K562 treated with DMSO at 1 percent for 4 hours (cell line): ENCODE results near the gene WDTC1. TPM values are rescaled to one million over a fixed set of nuclear protein-coding genes. Genes with fewer than 3 reads are reported as not detected.

ENCODE experiments used
- total RNA-seq: library from RNA; unstranded; fragments of 300-600 nt; gene quantifications from 2 replicates; pipeline ENCODE4 v1.2.3, GENCODE V29; 2022; ENCODE audit not compliant: insufficient read depth

The WDTC1 gene, protein sequence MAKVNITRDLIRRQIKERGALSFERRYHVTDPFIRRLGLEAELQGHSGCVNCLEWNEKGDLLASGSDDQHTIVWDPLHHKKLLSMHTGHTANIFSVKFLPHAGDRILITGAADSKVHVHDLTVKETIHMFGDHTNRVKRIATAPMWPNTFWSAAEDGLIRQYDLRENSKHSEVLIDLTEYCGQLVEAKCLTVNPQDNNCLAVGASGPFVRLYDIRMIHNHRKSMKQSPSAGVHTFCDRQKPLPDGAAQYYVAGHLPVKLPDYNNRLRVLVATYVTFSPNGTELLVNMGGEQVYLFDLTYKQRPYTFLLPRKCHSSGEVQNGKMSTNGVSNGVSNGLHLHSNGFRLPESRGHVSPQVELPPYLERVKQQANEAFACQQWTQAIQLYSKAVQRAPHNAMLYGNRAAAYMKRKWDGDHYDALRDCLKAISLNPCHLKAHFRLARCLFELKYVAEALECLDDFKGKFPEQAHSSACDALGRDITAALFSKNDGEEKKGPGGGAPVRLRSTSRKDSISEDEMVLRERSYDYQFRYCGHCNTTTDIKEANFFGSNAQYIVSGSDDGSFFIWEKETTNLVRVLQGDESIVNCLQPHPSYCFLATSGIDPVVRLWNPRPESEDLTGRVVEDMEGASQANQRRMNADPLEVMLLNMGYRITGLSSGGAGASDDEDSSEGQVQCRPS
- total RNA-seq = 48.0 and 48.9 TPM in 2 replicates

DNA sequence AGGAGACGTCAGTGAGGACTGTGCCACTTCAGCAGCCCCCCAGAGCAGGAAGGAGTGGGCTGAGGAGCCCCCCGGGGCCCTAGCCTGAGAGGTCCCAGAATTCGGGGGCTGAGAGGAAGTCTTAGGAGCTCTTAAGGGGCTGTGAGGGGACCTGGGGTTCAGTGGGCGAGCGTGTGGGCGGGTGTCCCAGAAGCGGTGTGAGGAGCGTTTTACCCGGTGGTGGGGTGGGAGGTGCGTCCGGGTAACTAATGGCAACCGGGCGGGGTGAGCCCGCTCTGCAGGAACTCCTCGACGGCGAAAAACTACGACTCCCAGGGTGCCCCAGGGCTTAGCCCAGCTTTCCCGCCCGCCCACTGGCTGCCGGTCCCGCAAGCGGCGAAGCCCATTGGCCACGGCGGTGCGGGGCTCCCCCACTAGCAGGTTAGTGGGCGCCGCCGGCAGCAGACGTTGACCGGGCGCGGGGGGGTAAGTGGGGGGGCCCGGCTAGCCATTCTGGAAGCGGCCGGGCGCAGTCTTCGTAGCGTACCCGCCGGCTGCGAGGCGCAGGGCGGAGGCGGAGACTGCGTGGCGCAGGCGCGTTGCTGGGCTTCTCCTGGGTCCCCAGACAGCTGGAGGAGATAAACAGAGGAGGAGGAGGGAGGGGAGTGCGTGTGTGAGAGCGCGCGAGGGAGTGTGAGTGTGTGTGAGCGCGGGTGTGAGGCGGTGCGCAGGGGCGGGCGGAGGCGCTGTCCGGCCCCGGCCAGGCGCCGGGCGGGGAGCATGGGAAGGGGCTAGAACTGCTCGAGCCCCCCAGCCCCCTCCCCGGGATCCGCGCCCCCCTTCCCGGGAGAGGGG, at the start of gene WDTC1:
Gene WDTC1 (plus strand): TSS at position 584 of the 834 bp plus-strand sequence. CDS start 26,423 bp downstream, outside the sequence.

GRCh38 chr1:27321813-27322568, 87.6 kb downstream of the WDTC1 start, which contains the start of gene TMEM222:
Gene TMEM222 (plus strand): TSS chr1:27322163. CDS start chr1:27322198, 35 bp downstream.

DNA sequence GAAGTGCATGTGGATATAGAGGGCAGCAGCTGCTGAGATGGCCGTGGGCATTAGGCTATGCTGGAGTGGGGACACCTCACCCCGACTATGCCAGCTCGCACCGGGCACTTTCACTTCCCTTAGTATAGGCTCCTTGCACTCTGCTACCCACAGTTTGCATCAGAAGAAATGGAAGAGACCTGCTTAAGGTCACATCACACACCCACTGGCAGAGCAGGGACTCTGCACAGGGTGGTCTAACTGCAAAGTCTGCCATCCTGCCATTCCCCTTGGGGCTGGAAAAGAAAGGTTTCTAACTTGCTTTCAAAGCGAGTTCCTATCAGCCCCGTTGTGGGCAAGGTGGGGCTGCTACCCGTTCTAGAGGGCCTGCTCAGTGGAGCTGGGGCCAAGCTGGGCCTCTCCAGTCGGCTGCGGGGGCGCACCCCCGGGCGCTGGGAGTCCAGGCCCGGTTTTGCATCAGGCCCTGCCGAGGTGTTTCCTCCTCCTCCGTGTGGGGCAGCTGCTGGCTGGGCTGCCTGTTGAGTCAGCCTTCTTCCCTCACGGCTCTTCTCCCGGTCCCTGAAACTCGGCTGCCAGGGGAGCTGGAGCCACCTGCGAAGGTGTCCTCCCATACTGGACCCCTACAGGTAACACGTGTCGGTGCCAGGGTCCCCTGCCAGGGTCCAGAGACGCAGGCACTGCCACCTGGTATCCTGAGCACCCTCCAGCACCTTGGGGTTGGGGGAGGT, 107.3 kb downstream of the WDTC1 start, which contains the start of gene SYTL1:
Gene SYTL1 (plus strand): TSS at position 498 of the 728 bp plus-strand sequence. CDS start 3,313 bp downstream, outside the sequence.

Other genes with a start within 250 kb of the WDTC1 start
- 0.42 TPM in 1 of 2 replicates, not detected in the other for gene TRNP1, start 240.9 kb upstream of the WDTC1 start, total RNA-seq
- 3.9 and 4.7 TPM in 2 replicates for gene TENT5B, start 221.8 kb upstream of the WDTC1 start, total RNA-seq
- gene SLC9A1, start 79.5 kb upstream of the WDTC1 start, total RNA-seq = 17.8 and 23.8 TPM in 2 replicates
- 47.9 and 49.4 TPM in 2 replicates for gene TMEM222, start 87.5 kb downstream of the WDTC1 start, total RNA-seq
- gene SYTL1, start 107.4 kb downstream of the WDTC1 start, total RNA-seq = 12.8 and 17.6 TPM in 2 replicates
- gene MAP3K6, start 132.3 kb downstream of the WDTC1 start, total RNA-seq = 9.3 and 11.0 TPM in 2 replicates
- gene FCN3, start 140.2 kb downstream of the WDTC1 start, total RNA-seq = not detected in 2 replicates
- gene CD164L2, start 148.7 kb downstream of the WDTC1 start, total RNA-seq = 1.8 TPM in 1 of 2 replicates, not detected in the other
- gene GPR3, start 158.0 kb downstream of the WDTC1 start, total RNA-seq = 5.5 and 6.0 TPM in 2 replicates